KMS-11 (cell line): ENCODE data around the gene HS6ST2.

Experiments used
- H2AFZ ChIP-seq: fragments of 200-600 bp; sonication (generic); 2 replicates; pipeline ENCODE4 v1.6.1; 2016; ENCODE audit warnings: antibody characterized with exemption, mixed run types, low read depth
- H3K27ac ChIP-seq: fragments of 200-600 bp; sonication (generic); 2 replicates; pipeline ENCODE4 v1.6.1; 2016; ENCODE audit warnings: mild to moderate bottlenecking, mixed run types
- H3K27me3 ChIP-seq: fragments of 200-600 bp; sonication (generic); 2 replicates; pipeline ENCODE4 v1.6.1; 2017; ENCODE audit warnings: mild to moderate bottlenecking, low read depth, mixed run types, moderate library complexity; ENCODE audit not compliant: insufficient read depth
- H3K36me3 ChIP-seq: fragments of 200-600 bp; sonication (generic); 2 replicates; pipeline ENCODE4 v1.6.1; 2017; ENCODE audit warnings: mild to moderate bottlenecking, mixed run types; ENCODE audit not compliant: insufficient read depth
- H3K4me1 ChIP-seq: fragments of 200-600 bp; sonication (generic); 2 replicates; pipeline ENCODE4 v1.6.1; 2016; ENCODE audit warnings: mild to moderate bottlenecking, low read depth, mixed run types; ENCODE audit not compliant: poor library complexity, severe bottlenecking
- H3K4me2 ChIP-seq: fragments of 200-600 bp; sonication (generic); 2 replicates; pipeline ENCODE4 v1.7.0; 2016; ENCODE audit warnings: mild to moderate bottlenecking, mixed run types
- H3K4me3 ChIP-seq: fragments of 200-600 bp; sonication (generic); IDR thresholded peaks from 2 replicates; pipeline ENCODE4 v1.6.1; 2017; ENCODE audit warnings: low read depth, low read length, mixed read lengths; ENCODE audit not compliant: insufficient read depth
- H3K79me2 ChIP-seq: fragments of 200-600 bp; sonication (generic); 2 replicates; pipeline ENCODE4 v1.6.1; 2016; ENCODE audit warnings: low read depth, mixed run types; ENCODE audit not compliant: insufficient read depth
- H3K9ac ChIP-seq: fragments of 200-600 bp; sonication (generic); 2 replicates; pipeline ENCODE4 v1.6.1; 2016; ENCODE audit warnings: mild to moderate bottlenecking, mixed run types
- H4K20me1 ChIP-seq: fragments of 200-600 bp; sonication (generic); 2 replicates; pipeline ENCODE4 v1.6.1; 2016; ENCODE audit warnings: mild to moderate bottlenecking, mixed run types; ENCODE audit not compliant: insufficient read depth
- TF ChIP-seq, protein P1 (sequence below): fragments of 200-600 bp; sonication (generic); conservative IDR thresholded peaks from 2 replicates; pipeline ENCODE4 v1.6.1; 2017; ENCODE audit warnings: low read depth, mild to moderate bottlenecking, antibody characterized with exemption, low read length, moderate library complexity, mixed read lengths

The HS6ST2 gene

DNA sequence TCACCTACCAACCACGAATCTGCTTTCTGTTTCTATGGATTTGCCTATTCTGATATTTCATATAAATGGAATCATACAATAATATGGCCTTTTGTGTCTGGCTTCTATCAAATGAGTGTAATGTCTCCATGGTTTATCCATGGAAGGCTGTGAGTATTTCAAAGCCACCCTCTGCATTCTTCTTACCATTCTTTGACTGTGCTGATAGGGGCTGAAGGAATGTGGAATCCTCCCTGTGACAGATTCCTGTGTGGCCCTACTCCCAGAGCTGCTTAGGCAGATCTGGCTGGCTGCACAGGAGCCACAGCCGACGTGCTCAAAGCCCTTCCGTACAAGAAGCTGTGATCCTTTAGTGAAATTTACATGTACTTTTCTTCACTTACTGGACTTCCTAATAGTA, 163.2 kb downstream of the HS6ST2 start:
- Histone ChIP-seq H4K20me1 (no peaks in the 10 kb centered on the region), H3K79me2 (no peaks in the 10 kb centered on the region), H2AFZ (no peak overlapping the region)

DNA sequence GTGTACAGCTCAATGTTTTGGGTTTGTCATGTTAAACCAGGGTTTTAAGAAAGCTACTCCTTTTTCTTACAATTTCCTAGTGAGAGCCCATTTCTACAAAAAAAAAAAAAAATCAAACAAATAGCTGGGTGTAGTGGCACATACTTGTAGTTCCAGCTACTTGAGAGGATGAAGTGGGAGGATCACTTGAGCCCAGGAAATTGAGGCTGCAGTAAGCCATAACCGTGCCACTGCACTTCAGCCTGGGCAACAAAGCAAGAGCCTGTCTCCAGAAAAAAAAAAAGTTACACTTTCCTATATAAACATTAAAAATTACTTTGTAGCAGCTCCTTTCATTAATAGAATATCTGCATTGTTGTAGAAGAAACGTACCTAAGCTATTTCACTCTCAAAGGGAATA, 166.7 kb downstream of the HS6ST2 start:
- Histone ChIP-seq H3K27ac (no peak overlapping the region), H3K9ac (no peak overlapping the region), H4K20me1 (no peaks in the 10 kb centered on the region), H3K4me1 (no peaks in the 10 kb centered on the region), H3K4me2 (no peak overlapping the region), H3K4me3 (no peak overlapping the region), H3K79me2 (no peaks in the 10 kb centered on the region), H3K36me3 (no peaks in the 10 kb centered on the region), H2AFZ (no peak overlapping the region), H3K27me3 (no peaks in the 10 kb centered on the region)
- TF ChIP-seq, protein P1, sequence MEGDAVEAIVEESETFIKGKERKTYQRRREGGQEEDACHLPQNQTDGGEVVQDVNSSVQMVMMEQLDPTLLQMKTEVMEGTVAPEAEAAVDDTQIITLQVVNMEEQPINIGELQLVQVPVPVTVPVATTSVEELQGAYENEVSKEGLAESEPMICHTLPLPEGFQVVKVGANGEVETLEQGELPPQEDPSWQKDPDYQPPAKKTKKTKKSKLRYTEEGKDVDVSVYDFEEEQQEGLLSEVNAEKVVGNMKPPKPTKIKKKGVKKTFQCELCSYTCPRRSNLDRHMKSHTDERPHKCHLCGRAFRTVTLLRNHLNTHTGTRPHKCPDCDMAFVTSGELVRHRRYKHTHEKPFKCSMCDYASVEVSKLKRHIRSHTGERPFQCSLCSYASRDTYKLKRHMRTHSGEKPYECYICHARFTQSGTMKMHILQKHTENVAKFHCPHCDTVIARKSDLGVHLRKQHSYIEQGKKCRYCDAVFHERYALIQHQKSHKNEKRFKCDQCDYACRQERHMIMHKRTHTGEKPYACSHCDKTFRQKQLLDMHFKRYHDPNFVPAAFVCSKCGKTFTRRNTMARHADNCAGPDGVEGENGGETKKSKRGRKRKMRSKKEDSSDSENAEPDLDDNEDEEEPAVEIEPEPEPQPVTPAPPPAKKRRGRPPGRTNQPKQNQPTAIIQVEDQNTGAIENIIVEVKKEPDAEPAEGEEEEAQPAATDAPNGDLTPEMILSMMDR = no peak

More for the DNA sequence above, 163.2 kb downstream of the HS6ST2 start:
- TF ChIP-seq, protein P1 = no peak
- no peaks in the 10 kb centered on the region for H3K27me3 ChIP-seq
- no peaks in the 10 kb centered on the region for H3K36me3 ChIP-seq
- no peak overlapping the region for H3K9ac ChIP-seq
- H3K4me3 ChIP-seq = no peak overlapping the region
- no peak overlapping the region for H3K27ac ChIP-seq
- no peak overlapping the region for H3K4me2 ChIP-seq
- H3K4me1 ChIP-seq = no peaks in the 10 kb centered on the region

- H4K20me1 ChIP-seq = no peaks in the 10 kb centered on the region
- no peak overlapping the region for H3K9ac ChIP-seq
- H3K36me3 ChIP-seq = no peaks in the 10 kb centered on the region
- H3K4me1 ChIP-seq = no peaks in the 10 kb centered on the region
- H3K4me2 ChIP-seq = no peak overlapping the region
- no peak overlapping the region for H2AFZ ChIP-seq
- no peak overlapping the region for H3K4me3 ChIP-seq
- H3K79me2 ChIP-seq = no peaks in the 10 kb centered on the region
- H3K27ac ChIP-seq = no peak overlapping the region
- TF ChIP-seq, protein P1 = no peak
- H3K27me3 ChIP-seq = no peaks in the 10 kb centered on the region
Observed at GRCh38 chrX:132790329-132790728, 168.1 kb downstream of the HS6ST2 start.

GRCh38 chrX:132786217-132786616, 172.2 kb downstream of the HS6ST2 start:
- TF ChIP-seq, protein P1 = no peak
- Histone ChIP-seq H3K4me2 (no peak overlapping the region), H3K4me1 (no peaks in the 10 kb centered on the region), H3K27me3 (no peaks in the 10 kb centered on the region), H3K36me3 (no peaks in the 10 kb centered on the region), H2AFZ (no peak overlapping the region), H3K4me3 (no peak overlapping the region), H3K79me2 (no peaks in the 10 kb centered on the region), H4K20me1 (no peaks in the 10 kb centered on the region), H3K27ac (no peak overlapping the region), H3K9ac (no peak overlapping the region)

DNA sequence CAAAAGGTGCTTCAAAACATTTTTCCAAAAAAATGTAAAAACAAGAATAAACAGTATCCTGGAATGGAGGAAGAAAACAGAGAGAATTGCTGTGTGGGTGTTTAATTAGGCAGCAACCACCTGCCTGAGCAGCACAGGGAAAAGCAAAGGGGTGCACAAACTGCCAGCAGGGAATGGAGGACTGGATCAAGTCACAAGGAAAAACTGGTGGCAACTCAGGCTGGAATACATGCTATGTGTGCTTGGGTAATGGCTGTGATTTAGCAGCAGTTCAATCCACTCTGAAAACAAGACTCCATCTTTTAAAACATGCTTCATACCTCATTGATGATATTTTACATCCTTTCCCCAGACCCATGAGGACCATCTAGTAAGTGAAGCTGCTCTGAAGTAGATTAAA, 179.5 kb downstream of the HS6ST2 start:
- Histone ChIP-seq H3K9ac (no peak overlapping the region), H3K4me3 (no peak overlapping the region), H3K36me3 (no peaks in the 10 kb centered on the region), H2AFZ (no peak overlapping the region), H3K79me2 (no peaks in the 10 kb centered on the region), H4K20me1 (no peaks in the 10 kb centered on the region), H3K4me2 (no peak overlapping the region), H3K27me3 (no peaks in the 10 kb centered on the region), H3K4me1 (no peaks in the 10 kb centered on the region), H3K27ac (no peak overlapping the region)
- TF ChIP-seq, protein P1 = no peak
